HG03442 (cell line): Measurements from ENCODE around the gene ADAMTS6.

Source experiments
- ATAC-seq: cut with Tn5 transposase; IDR thresholded peaks from one replicate; pipeline ENCODE4 v1.9.1; 2021; ENCODE audit warnings: mild to moderate bottlenecking, moderate library complexity; ENCODE audit not compliant: unreplicated experiment

The ADAMTS6 gene

GRCh38 chr5:65151614-65152013, 330.1 kb downstream of the ADAMTS6 start:
- no peak for ATAC-seq

GRCh38 chr5:65150599-65151304, 331.0 kb downstream of the ADAMTS6 start:
- no peak for ATAC-seq

GRCh38 chr5:65149827-65150226, 331.9 kb downstream of the ADAMTS6 start:
- no peak for ATAC-seq

- ATAC-seq = no peak
Measured at GRCh38 chr5:65144136-65144871, 337.4 kb downstream of the ADAMTS6 start.

- ATAC-seq = no peak
Measured at GRCh38 chr5:65142511-65143011, 339.2 kb downstream of the ADAMTS6 start.

- no peak for ATAC-seq
Measured at GRCh38 chr5:65142016-65142415, 339.7 kb downstream of the ADAMTS6 start.

GRCh38 chr5:65141493-65141892, 340.2 kb downstream of the ADAMTS6 start:
- no peak for ATAC-seq

GRCh38 chr5:65137631-65138030, 344.1 kb downstream of the ADAMTS6 start:
- ATAC-seq = no peak

GRCh38 chr5:65133477-65134110, 348.1 kb downstream of the ADAMTS6 start:
- ATAC-seq = no peak

GRCh38 chr5:65132386-65132785, 349.3 kb downstream of the ADAMTS6 start:
- ATAC-seq = no peak

- no peak for ATAC-seq
Measured at GRCh38 chr5:65128226-65128625, 353.5 kb downstream of the ADAMTS6 start.

GRCh38 chr5:65127161-65127901, 354.4 kb downstream of the ADAMTS6 start:
- ATAC-seq = no peak

- no peak for ATAC-seq
Measured at GRCh38 chr5:65126542-65127069, 355.1 kb downstream of the ADAMTS6 start.

GRCh38 chr5:65125591-65126541, 355.9 kb downstream of the ADAMTS6 start:
- no peak for ATAC-seq

GRCh38 chr5:65121880-65122436, 359.8 kb downstream of the ADAMTS6 start:
- no peak for ATAC-seq

GRCh38 chr5:65120371-65120967, 361.3 kb downstream of the ADAMTS6 start:
- ATAC-seq = no peak

GRCh38 chr5:65117525-65117924, 364.2 kb downstream of the ADAMTS6 start:
- no peak for ATAC-seq

GRCh38 chr5:65113771-65114170, 367.9 kb downstream of the ADAMTS6 start:
- ATAC-seq = no peak
